BJ (cell line): ENCODE measurements around the gene FMO2. TPM values are rescaled to one million over a fixed set of nuclear protein-coding genes. Genes with fewer than 3 reads are reported as not detected.
"Not testable (repeated sequence)": the region's sequence is repeated elsewhere in the genome, so short reads cannot be mapped to it uniquely, and the experiment has no call there.

Experiments used
- CTCF ChIA-PET: fragments of 350-600 bp; formaldehyde crosslinking; extraction: SDS; loops from one replicate; lab custom pipeline; 2021; ENCODE audit warnings: antibody characterized with exemption, inconsistent platforms; lab: Yijun Ruan, JAX
- POLR2A ChIA-PET: fragments of 300-600 bp; sonication (Branson Sonifier 250); formaldehyde crosslinking; extraction: SDS; loops from one replicate; lab custom pipeline; 2021; ENCODE audit warnings: antibody characterized with exemption; lab: Charles Lee
- DNase-seq: peaks from one replicate; pipeline ENCODE4 v3.0.0-alpha.2; 2011; ENCODE audit warnings: low read depth
- H3K27me3 ChIP-seq: 2 replicates; pipeline ENCODE4 v1.6.0; 2011; ENCODE audit warnings: low read length; ENCODE audit not compliant: control insufficient read depth, insufficient read depth
- H3K36me3 ChIP-seq: 2 replicates; pipeline ENCODE4 v1.5.1; 2011; ENCODE audit warnings: low read length; ENCODE audit not compliant: control insufficient read depth, insufficient read depth
- H3K4me3 ChIP-seq: 2 replicates; pipeline ENCODE4 v1.5.1; 2011; ENCODE audit warnings: low read depth, mild to moderate bottlenecking, control low read depth, low read length
- CTCF ChIP-seq: IDR thresholded peaks from 2 replicates; pipeline ENCODE4 v1.5.1; 2011; ENCODE audit warnings: low read depth, mild to moderate bottlenecking, control low read depth, inconsistent platforms, low read length, moderate library complexity; ENCODE audit not compliant: insufficient read depth
- polyA plus RNA-seq: library from polyadenylated mRNA; depleted of rRNA; stranded (reverse); fragments of >200 nt; gene quantifications from 2 replicates; pipeline ENCODE4 v1.2.3, GENCODE V29; 2011

FMO2 gene
- polyA plus RNA-seq, 1 experiment, result 0.17 TPM

- no peaks in the 10 kb centered on the region for H3K27me3 ChIP-seq
- ChIA-PET CTCF (interaction anchor here (1.0 kb wide), 1 partner anchor 65 kb away, joined by 3 read pairs; no protein-coding TSS in a partner anchor), POLR2A (no interaction called here)
- no peak for DNase-seq
- no peak for TF ChIP-seq CTCF
- no peak overlapping the region for H3K4me3 ChIP-seq
- H3K36me3 ChIP-seq, result no peaks in the 10 kb centered on the region; the same call in 1 of the 2 replicates
These were observed 46.2 kb downstream of the FMO2 start for GRCh38 chr1:171231326-171231725.

- Histone ChIP-seq H3K27me3 (no peaks in the 10 kb centered on the region), H3K36me3 (no peaks in the 10 kb centered on the region; the same call in 1 of the 2 replicates), H3K4me3 (no peak overlapping the region)
- DNase-seq, result no peak
- no peak for TF ChIP-seq CTCF
- ChIA-PET POLR2A (no interaction called here), CTCF (interaction anchor here (1.3 to 1.9 kb wide), 3 partner anchors 9 to 152 kb away, joined by 3 to 9 read pairs (median 7); no protein-coding TSS in a partner anchor)
These were observed 48.1 kb downstream of the FMO2 start for GRCh38 chr1:171233183-171233582.

GRCh38 chr1:171236231-171236630, 51.1 kb downstream of the FMO2 start:
- DNase-seq, H3K4me3 ChIP-seq, POLR2A ChIA-PET, H3K36me3 ChIP-seq, H3K27me3 ChIP-seq: not testable (repeated sequence)
- CTCF ChIA-PET, result interaction anchor here (1.2 to 1.4 kb wide), 4 partner anchors 9 to 77 kb away, joined by 4 to 7 read pairs (median 6); partner anchors contain the start of gene FMO4

- ChIA-PET POLR2A (no interaction called here), CTCF (interaction anchor here (3.2 to 8.5 kb wide), 4 partner anchors 17 to 163 kb away, joined by 14 to 84 read pairs (median 32); partner anchors contain the start of gene FMO4)
- no peak for TF ChIP-seq CTCF
These were observed 58.8 kb downstream of the FMO2 start for GRCh38 chr1:171243878-171244277.

GRCh38 chr1:171245458-171246064, 60.5 kb downstream of the FMO2 start:
- no peak overlapping the region for H3K4me3 ChIP-seq
- TF ChIP-seq CTCF, result peak; percentile 84
- no peak for DNase-seq
- POLR2A ChIA-PET, result interaction anchor here (0.5 to 0.7 kb wide), 2 partner anchors 50 to 713 kb away, joined by 3 read pairs; no protein-coding TSS in a partner anchor
- CTCF ChIA-PET, result interaction anchor here (0.7 to 8.5 kb wide), 26 partner anchors 9 to 279 kb away, joined by 3 to 84 read pairs (median 7); partner anchors contain the start of gene FMO4
- no peaks in the 10 kb centered on the region for H3K36me3 ChIP-seq
- no peaks in the 10 kb centered on the region; the same call in 1 of the 2 replicates for H3K27me3 ChIP-seq

More at GRCh38 chr1:171243878-171244277, 58.8 kb downstream of the FMO2 start:
- H3K36me3 ChIP-seq, result no peaks in the 10 kb centered on the region
- H3K27me3 ChIP-seq, result no peaks in the 10 kb centered on the region; the same call in 1 of the 2 replicates
- DNase-seq, result no peak
- no peak overlapping the region for H3K4me3 ChIP-seq
